Colon (tissue), 2 donors: ENCODE data around the gene EIF2S3B.
"Not testable (repeated sequence)": the region's sequence is repeated elsewhere in the genome, so short reads cannot be mapped to it uniquely, and the experiment has no call there.

ENCODE experiments used
- FAIRE-seq: peaks from 2 replicates; lab custom pipeline; 2012; peaks lifted over from hg19 to GRCh38; lab: Jason Lieb, UNC
- donor health status: control.
- donor health status: control.

EIF2S3B gene

GRCh38 chr12:10505620-10506019 lies at the start of gene EIF2S3B:
Gene EIF2S3B (plus strand): TSS chr12:10505890. CDS start chr12:10505903, 13 bp downstream.
- no peak for FAIRE-seq

DNA sequence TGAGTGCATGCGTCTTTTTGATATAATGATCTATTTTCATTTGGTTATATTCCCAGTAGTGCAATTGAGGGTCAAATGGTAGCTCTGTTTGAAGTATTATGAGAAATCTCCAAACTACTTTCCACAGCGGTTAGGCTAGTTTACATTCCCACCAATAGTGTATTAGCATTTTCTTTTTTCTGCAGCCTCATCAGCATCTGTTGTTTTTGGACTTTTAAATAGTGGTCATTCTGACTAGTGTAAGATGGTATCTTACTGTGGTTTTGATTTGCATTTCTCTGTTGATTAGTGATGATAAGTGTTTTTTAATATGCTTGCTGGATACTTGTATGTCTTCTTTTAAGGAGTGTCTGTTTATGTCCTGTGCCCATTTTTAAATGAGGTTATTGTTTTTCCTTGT lies 48.8 kb upstream of the EIF2S3B start:
- no peak for FAIRE-seq

DNA sequence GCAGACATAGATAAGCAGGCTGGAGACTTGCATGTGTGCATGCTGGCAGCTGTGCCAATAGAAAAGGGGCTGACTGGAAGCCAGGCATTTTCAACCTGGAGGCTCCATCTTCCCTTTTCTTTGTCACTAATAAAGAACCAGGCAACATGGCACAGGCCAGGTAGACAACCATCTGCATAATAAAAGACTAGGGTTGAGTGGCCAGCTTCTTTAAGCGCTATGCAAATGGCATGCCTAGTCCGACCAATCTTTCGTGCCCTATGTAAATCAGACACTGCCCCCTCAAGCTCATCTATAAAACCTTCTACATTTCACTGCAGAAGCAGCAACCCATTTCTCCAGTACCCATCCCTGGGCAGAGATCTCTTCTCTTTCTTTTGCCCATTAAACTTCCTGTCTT lies 47.9 kb upstream of the EIF2S3B start:
- no peak for FAIRE-seq

DNA sequence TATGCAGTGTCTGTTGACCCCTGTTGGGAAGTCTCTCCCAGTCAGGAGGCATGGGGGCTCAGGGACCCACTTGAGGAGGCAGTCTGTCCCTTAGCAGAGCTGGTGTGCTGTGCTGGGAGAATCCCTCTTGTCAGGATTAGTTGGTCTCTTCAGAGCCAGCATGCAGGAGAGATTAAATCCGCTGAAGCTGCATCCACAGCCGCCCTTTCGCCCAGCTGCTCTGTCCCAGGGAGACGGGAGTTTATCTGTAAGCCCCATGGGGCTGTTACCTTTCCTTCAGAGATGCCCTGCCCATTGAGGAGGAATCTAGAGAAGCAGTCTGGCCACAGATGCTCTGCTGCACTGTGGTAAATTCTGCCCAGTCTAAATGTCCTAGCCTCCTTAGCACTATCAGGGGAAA lies 39.4 kb upstream of the EIF2S3B start:
- FAIRE-seq = no peak

- FAIRE-seq = no peak
Measured at GRCh38 chr12:10469701-10470100, 36.0 kb upstream of the EIF2S3B start.

DNA sequence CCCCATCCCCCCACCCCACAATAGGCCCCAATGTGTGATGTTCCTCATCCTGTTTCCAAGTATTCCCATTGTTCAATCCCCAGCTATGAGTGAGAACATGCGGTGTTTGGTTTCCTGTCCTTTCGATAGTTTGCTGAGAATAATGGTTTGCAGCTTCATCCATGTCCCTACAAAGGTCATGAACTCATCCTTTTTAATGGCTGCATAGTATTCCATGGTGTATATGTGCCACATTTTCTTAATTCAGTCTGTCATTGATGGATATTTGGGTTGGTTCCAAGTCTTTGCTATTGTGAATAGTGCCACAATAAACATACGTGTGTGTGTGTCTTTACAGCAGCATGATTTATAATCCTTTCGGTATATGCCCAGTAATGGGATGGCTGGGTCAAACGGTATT lies 32.9 kb upstream of the EIF2S3B start:
- not testable (repeated sequence) for FAIRE-seq

DNA sequence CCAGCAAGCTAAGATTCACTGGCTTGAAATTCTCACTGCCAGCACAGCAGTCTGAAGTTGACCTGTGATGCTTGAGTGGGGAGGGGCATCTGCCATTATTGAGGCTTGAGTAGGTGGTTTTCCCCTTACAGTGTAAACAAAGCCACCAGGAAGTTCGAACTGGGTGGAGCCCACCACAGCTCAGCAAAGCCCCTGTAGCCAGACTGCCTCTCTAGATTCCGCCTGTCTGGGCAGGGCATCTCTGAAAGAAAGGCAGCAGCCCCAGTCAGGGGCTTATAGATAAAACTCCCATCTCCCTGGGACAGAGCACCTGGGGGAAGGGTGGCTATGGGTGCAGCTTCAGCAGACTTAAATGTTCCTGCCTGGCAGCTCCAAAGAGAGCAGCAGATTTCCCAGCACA lies 23.8 kb upstream of the EIF2S3B start:
- not testable (repeated sequence) for FAIRE-seq

- FAIRE-seq = not testable (repeated sequence)
Measured at GRCh38 chr12:10487328-10487727, 18.4 kb upstream of the EIF2S3B start.

DNA sequence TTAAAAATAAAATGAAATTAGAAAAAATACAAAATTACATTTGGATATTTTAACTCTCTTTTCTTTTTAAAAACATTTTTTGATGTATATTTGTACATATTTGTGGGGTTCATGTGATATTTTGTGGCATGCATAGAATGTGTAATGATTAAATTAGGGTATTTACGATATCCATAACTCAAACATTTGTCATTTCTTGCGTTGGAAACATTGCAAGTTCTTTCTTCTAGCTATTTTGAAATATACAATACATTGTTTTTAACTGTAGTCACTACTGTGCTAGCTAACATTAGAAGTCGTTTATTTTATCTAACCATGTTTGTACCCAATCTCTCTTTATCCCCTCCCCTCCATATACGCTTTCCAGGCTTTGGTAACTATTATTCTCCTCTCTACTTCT lies 13.9 kb upstream of the EIF2S3B start:
- FAIRE-seq = no peak

- FAIRE-seq = no peak
Measured at GRCh38 chr12:10497602-10498001, 8.1 kb upstream of the EIF2S3B start.

- no peak for FAIRE-seq
Measured at GRCh38 chr12:10498042-10498441, 7.6 kb upstream of the EIF2S3B start.

- FAIRE-seq = no peak
Measured at GRCh38 chr12:10501030-10501429, 4.7 kb upstream of the EIF2S3B start.

- FAIRE-seq = no peak
Measured at GRCh38 chr12:10503460-10503859, 2.2 kb upstream of the EIF2S3B start.

GRCh38 chr12:10511756-10512355 lies 6.2 kb downstream of the EIF2S3B start:
- FAIRE-seq = no peak

- FAIRE-seq = peak; percentile 14
Measured at GRCh38 chr12:10512798-10513197, 7.1 kb downstream of the EIF2S3B start.

DNA sequence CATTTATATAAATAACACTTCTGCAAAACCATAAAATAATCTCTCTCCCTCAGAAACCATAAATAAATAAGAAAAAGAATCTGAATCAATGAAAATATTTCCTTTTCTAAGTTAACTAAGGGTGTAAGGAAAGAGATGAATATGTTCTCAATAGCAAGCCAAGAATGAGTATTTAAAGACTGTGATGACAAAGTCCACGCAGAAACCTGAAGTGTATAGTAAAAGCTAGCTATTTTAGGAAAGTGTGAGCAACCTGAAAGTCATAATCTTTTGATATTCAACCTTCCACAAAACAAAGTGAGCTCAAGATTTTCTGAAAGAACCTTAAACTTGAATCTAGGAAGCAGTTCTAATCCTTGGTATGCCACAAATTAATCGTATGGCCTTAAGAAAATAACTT lies 15.9 kb downstream of the EIF2S3B start:
- no peak for FAIRE-seq

DNA sequence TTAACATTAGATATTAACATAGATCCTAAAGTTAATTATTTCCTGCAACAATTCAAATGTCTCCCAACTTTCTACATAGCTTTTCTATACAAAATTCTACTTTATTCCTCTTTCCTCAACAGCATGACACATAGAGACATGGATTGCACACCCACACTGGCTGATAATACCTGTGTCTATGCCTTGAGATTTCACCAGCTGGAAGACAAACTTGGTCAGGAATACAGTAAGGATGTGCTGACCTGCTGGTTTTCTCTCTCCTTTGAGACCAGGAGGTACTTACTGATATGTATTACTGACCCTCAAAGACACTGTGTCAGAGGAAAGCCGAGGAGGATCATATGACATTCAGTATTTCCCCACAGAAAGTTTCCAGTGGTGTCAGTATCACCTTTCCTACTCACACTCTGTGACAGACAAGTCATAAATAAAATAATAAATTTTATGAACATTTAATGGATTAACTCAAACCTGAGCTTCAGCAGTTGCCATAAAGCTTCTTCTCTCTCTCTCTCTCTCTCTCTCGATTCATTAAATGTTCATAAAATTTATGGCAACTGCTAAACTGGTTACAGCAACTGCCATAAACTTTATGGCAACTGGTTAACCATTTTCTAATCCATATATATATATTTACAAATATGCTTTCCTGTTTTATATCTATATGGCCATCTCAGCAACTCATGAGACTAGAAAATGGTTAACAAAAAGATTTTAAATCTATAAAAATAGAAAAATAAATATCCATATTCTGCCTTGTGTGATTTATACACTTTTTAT lies 22.7 kb downstream of the EIF2S3B start:
- peak; percentile 84 for FAIRE-seq

DNA sequence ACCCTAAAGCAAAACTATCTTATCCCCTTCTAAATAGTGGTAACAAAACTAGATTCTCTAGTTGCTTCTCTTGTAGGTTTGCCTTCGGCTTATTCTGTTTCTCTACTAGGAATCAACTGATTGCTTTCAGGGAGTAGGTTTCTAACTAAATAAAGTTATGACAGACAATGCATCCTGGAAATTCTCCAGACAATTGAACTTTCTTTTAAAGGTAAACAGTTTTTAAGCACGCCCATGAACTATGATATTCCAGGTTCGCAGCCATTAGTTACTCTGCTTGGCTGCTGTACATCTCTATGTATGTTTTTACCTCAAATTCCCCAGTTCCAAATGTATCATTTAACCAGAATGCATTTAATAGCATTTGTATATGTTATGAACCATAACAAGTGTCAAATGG lies 23.9 kb downstream of the EIF2S3B start:
- no peak for FAIRE-seq

- no peak for FAIRE-seq
Measured at GRCh38 chr12:10537721-10538120, 32.0 kb downstream of the EIF2S3B start.

GRCh38 chr12:10540776-10541205 lies 35.1 kb downstream of the EIF2S3B start:
- no peak for FAIRE-seq

GRCh38 chr12:10543499-10543898 lies 37.8 kb downstream of the EIF2S3B start:
- no peak for FAIRE-seq

- FAIRE-seq = no peak
Measured at GRCh38 chr12:10551375-10551774, 45.7 kb downstream of the EIF2S3B start.

DNA sequence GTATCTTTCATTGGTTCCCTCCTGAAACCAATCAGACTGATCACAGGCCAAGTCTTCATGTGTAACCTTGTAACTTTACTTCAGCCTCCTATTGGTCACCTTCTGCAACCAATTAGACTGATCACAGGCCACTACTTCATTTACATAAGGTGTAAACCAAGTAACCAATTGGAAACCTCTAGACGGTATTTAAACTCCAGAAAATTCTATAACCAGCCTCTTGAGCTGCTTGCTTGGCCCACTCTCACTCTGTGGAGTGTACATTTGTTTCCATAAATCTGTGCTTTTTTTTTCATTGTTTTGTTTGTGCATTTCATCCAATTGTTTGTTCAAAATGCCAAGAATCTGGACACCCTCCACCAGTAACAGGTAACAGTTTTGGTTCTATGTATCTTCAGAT lies 47.5 kb downstream of the EIF2S3B start:
- no peak for FAIRE-seq

GRCh38 chr12:10554228-10554755 lies 48.6 kb downstream of the EIF2S3B start:
- FAIRE-seq = no peak
